HG02938 (cell line): ENCODE measurements around the gene PRKCE.

Experiments
- ATAC-seq: cut with Tn5 transposase; IDR thresholded peaks from one replicate; pipeline ENCODE4 v1.9.1; 2021; ENCODE audit warnings: mild to moderate bottlenecking, moderate library complexity; ENCODE audit not compliant: unreplicated experiment

PRKCE gene

GRCh38 chr2:46003903-46004473, 352.5 kb downstream of the PRKCE start:
- ATAC-seq = no peak

- no peak for ATAC-seq
These were observed 355.1 kb downstream of the PRKCE start for GRCh38 chr2:46006473-46007025.

GRCh38 chr2:46007412-46007811, 355.9 kb downstream of the PRKCE start:
- no peak for ATAC-seq

- ATAC-seq = no peak
These were observed 356.8 kb downstream of the PRKCE start for GRCh38 chr2:46008091-46008870.

- ATAC-seq = no peak
These were observed 357.8 kb downstream of the PRKCE start for GRCh38 chr2:46009315-46009714.

GRCh38 chr2:46009772-46010171, 358.3 kb downstream of the PRKCE start:
- ATAC-seq = no peak

GRCh38 chr2:46010223-46010924, 358.9 kb downstream of the PRKCE start:
- ATAC-seq = no peak

GRCh38 chr2:46010925-46011490, 359.5 kb downstream of the PRKCE start:
- ATAC-seq = no peak

GRCh38 chr2:46012618-46013240, 361.3 kb downstream of the PRKCE start:
- ATAC-seq = no peak

GRCh38 chr2:46013726-46014125, 362.3 kb downstream of the PRKCE start:
- no peak for ATAC-seq

GRCh38 chr2:46014911-46015654, 363.6 kb downstream of the PRKCE start:
- no peak for ATAC-seq

GRCh38 chr2:46015671-46016070, 364.2 kb downstream of the PRKCE start:
- ATAC-seq = no peak

GRCh38 chr2:46016091-46016490, 364.6 kb downstream of the PRKCE start:
- no peak for ATAC-seq

GRCh38 chr2:46018773-46019591, 367.5 kb downstream of the PRKCE start:
- no peak for ATAC-seq

GRCh38 chr2:46020416-46020815, 368.9 kb downstream of the PRKCE start:
- ATAC-seq = no peak

- ATAC-seq = no peak
These were observed 371.8 kb downstream of the PRKCE start for GRCh38 chr2:46023165-46023854.

GRCh38 chr2:46024146-46024779, 372.8 kb downstream of the PRKCE start:
- no peak for ATAC-seq

GRCh38 chr2:46025081-46025480, 373.6 kb downstream of the PRKCE start:
- ATAC-seq = no peak
